ENCODE data around the gene DSCAML1.

The DSCAML1 gene

DNA sequence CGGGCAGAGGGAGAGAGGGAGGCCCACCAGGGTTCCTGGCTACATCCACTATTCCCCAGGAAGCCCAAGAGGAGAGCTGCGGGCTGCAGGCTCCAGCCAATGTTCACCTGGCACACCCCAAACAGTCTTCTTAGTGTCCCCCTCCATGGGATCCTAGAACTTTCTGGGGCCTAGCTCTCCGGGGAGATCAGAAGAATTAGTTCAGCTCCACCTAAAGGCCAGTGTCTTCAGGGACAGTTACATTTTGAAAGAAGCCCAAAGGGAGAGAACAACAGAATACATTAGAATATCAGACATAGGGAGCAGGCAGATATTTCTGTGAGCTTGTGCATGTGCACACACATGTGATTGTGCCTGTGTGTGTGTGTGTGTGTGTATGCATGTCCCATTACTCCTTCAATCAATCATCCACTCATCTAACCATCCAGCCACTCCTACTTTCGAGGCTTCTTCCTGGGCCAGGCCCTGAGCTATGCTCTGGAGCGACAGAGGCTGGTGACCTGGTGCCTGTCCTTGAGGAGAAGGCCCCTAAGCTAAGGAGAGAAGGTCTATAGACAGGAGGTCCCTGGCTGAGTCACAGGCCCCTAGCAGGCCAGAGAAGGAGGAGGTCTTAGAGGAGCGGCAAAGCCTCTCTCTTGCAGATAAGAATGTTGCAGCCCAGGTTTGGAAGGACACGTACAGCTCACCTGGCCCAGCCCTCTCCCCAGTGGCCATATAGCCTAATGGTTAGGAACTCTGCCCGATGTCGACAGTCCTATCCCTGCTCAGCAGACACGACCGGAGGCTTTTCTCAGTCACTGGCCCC is 165.5 kb downstream of the DSCAML1 start:
- no peak for DNase-seq

DNA sequence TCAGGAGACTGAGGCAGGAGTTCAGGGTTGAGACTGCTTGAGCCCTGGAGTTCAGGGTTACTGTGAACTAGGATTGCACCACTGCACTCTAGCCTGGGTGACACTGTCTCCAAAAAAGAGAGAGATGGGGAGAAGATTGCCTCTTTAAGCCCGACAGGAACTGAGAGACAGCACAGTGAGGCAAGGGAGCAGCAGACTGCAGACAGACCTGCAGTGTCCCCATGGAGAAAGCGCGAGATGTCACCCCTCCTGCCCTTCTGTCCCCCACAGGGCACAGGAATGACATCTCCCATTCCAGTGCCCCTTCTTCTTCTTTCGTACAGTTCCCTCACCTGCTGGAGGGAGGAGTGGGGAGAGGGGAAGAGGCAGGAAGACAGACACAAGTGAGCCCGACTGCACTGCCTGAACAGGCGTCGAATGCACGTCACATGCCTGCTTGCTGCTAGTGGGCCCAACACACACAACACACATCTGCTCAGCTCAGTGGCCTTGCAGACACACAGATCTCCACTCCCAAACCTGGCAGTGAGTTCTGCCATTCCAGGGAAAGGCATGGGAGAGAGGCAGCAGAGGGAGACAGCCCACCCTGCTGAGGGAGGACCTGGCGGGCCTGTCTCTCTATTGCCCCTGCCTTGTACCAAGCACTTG is 167.0 kb downstream of the DSCAML1 start:
- DNase-seq = no peak

DNA sequence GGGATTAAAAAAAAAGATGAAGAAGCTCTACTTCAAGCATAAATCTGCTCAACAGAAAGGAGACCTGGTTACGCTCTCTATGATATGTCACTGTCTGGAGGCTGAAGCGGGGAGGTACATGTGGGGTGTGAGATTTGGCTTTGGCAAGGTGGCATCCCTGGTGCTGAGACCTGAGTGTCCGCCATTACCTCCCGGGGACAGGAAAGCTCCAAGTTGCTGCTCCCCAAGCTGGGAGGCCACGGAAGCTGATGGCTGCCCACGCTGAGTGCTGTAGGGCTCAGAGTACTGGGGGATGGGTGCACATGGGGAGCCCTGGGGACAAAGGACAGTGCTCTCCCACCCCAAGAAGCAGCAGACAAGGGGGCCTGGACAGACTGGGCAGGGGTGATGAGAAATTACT is 167.9 kb downstream of the DSCAML1 start:
- DNase-seq = no peak

DNA sequence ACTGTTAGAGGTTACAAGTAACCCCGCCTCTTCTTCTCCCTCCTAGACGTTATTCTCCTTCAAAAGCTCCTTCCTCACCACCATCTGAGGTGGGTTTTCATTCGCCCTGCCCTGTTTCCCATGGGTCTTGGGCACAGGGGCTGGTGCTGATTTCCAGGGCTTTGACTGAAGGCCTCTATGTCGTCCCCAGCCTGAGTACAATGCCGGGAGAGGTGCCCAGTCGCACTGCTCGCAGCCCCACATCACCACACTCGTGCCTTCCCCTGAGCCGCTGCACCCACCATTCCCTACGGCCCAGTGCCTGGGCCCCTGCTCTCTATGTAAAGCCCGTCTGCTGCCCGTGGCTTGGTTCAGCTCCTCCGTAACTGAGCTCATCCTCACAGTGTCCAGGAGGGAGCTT is 169.8 kb downstream of the DSCAML1 start:
- no peak for DNase-seq

DNA sequence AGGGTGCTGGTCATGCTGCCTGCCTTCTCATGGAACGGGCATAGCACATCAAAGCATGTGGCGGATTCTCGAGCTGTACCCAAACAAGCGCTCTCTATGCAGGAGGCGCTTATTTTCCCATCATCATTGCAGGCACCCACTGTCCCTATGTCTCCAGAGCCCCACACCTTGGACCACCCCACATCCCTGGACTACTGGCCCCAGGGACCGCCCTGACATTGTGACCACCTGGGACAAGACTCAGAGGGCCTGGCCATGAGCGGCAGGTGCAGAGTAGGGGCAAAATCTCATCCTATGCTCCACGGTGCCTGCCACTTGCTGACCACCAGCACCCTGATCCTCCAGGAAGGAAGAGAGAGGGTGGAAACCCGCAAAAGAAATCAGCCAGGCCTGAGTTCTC is 170.4 kb downstream of the DSCAML1 start:
- no peak for DNase-seq

DNA sequence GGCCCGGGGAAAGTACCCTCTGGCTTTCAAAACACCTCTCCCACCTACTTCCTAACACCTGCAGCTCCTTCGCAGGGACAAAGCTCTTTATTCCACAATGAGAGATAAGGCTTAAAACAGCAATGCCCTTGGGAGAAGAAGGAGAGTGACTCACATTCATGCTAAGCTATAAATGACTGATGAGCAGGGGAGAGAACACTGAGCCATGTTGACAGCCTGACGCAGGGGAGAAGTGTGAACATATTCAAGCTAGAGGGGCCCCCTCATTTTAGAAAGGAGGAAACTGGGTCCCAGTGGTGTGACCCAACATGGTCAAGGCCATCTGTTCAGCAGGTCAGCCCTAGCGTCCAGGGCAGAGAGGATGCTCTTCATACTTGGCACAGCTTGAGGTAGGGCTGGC is 171.8 kb downstream of the DSCAML1 start:
- no peak for DNase-seq

DNA sequence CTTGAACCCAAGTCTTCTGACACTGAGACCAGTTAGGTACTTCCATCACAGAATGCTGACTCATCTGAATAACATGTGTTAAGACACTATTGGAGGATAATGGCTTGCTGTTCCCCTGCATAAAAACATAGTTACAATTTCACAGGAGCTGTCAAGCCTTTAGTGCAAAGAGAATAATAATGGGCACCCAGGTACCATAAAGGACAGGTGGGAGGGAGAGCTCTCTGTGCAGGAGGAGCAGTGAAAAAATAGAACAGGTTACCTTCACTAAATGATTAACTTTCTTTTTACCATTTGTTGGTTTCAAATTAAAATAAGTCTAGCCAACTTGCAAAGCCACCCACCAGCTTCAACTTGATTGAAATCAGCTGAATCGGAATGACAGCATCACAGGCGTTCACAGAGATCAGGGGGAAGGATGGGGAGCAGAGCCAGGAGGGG is 173.2 kb downstream of the DSCAML1 start:
- DNase-seq = no peak

DNA sequence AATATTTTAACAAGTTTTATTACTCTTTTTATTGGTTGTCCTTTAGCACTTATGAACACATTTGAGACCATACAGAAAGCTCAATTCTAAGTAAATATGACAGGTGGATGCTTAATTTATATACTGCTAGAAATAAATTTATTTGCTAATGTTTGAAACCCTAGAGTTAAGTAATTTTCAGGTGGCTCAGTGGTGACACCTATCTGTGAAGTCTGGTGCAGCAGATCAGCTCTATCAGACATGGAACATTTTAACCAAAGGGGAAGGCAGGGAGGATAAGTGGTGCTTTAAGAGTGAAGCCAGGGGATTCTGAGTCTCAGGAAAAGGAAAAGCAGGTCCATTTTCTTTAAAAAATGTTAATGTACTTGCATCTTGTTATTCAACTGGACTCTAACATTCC is 175.8 kb downstream of the DSCAML1 start:
- no peak for DNase-seq

DNA sequence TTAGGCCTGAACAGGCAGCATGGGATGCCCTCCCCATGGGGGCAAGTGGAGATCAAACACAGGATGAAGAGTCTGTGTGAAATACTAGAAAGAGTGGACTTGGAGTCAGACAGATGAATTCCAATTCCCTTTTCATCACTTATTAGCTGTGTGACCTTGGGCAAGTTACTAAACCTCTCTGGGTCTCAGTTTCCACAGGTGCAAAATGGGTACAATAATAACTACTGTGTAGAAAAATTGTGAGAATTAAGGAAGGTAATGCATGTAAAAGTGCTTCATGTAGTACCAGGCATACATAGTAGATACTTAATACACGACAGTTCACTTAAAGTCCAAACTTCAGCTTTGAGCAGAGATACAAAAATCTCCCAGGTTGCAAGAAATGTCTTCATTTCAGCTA is 176.4 kb downstream of the DSCAML1 start:
- DNase-seq = no peak

DNA sequence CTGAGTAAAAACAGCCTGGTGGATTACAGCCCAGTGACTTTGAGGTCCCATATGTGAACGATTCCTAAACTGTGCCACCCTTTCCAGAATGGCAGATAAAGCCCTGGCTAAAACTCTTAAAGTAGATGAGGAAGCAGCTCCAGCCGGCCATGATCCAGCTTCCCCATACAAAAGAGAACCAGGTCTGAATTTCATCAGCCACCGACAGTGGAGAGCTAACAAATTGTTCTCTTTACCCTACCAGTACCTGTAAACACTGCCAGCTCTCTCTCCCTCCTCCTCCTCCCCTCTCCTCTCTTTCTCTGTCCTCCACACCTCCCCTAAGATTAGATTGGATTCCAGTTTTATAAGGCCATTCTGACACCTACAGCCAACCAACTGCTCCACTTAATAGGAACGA is 176.9 kb downstream of the DSCAML1 start:
- DNase-seq = no peak

DNA sequence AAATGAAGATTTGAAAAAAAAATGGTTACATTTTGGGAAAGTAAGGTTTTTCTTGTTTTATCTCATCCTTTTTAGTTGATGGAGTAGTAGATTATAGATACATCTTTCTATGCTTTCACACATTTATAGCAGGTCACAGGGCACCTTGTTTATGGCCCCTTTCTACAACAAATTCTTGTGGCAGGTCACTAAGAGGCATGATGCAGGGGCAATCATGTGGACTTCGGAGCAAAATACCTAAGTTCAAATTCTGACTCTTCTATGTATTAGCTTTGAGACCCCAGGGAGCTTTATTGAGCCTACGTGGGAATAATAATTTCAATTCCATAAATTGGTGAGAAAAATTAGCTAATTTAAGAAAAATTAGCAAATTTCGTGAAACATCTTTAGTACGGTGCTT is 177.4 kb downstream of the DSCAML1 start:
- DNase-seq = no peak

DNA sequence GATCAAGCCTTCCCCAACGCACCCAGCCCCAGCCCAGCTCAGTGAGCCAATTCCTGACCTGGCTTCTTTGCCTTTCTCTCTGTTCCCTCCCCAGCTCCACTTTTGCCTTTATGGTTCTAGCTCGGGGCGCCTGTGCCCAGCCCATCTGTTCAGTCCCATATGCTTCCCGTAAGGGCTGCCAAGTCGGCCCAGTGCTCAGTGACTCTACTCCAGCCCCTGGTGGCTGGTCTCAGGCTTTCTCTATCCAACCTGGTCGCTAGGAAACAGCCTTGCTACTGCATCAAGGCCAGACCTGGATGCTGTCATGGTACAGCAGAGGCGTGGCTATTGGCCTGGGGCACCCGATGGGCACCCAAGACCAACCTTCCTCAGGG is 178.0 kb downstream of the DSCAML1 start:
- no peak for DNase-seq

DNA sequence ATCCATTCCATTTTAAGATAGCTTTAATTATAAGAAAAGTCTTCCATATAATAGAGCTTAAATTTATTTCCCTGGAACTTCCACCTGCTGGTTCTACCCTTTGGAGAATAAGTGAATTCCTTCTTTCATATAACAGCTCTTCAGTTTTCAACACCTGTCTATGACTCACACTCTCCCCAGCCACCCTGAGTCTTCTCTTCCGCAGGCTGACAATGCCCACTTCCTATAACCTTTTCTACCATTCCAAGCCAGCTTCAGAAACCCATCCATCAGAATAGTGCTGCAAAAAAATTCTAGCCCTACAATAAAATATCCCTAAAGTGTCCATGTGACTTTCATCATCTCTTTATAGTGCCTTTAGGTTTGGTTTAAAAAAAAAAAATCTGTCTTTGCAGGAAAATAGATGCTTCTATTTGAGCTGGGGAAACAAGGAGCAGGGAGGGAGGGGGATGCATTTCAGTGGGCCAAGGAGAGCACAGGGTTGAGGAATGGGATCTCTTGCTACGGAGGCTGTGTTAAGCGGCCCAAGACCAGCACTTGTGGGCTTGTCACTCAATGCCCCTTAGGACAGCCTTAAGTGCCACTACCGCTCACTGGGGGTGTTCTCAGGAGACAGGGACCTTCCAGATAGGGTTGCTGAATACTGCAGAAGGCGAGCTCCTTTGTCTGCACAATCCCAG is 178.6 kb downstream of the DSCAML1 start:
- no peak for DNase-seq

DNA sequence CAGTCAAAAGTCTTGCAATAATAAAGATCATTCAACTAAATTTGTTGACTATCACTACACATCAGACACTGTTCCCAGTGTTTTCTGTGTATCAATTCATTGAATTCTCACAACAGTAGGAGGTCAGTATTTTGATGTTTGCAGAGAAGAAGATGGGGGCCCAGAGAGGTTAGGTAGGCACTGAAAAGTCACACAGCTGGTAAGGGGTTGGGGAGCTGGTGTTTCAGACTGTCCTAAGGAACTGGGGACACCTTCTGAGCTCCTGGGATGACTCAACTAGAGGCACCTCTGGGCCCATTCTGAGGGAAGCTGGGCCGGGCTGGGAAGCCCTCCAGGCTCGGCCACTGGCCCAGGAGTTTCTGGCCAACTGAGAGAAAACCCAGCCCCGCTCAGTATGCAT is 180.0 kb downstream of the DSCAML1 start:
- no peak for DNase-seq

DNA sequence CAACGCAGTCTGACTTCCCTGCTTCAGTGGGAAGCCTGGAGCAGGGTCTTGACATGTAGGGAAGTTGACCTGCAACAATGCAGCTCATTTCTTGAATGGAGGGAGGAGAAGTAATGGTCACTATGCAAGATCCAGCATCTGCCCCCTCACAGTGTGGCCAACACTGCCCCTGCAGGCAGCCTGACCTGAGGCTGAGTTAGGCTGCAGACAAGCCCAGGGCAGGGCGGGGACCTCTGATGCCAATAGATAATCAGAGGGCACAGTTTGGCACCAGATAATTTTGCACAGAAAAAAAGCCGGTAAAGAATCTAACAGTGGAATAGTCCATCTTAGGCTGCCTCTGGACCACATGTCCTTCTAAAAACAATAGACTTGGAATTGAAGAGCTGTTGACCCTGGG is 182.3 kb downstream of the DSCAML1 start:
- no peak for DNase-seq

DNA sequence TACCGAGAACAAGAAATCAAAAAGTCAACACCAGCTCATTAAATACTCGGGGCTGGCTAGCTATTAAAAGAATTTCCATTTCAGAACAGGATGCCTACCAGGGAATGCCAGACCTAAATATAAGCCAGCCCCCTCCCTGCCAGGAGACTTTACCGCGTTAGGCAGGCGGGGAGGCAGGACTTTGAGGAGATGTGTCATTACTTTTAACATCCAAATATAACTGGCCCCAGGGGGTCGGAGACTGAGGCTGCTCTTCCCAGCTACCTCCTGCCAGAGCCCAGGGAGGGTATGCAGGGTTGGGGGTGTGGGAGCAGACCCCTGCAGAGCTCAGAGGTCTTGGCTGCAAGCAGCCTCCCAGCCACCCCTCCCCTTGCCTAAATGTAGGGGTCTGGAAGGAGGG is 183.5 kb downstream of the DSCAML1 start:
- DNase-seq = no peak

DNA sequence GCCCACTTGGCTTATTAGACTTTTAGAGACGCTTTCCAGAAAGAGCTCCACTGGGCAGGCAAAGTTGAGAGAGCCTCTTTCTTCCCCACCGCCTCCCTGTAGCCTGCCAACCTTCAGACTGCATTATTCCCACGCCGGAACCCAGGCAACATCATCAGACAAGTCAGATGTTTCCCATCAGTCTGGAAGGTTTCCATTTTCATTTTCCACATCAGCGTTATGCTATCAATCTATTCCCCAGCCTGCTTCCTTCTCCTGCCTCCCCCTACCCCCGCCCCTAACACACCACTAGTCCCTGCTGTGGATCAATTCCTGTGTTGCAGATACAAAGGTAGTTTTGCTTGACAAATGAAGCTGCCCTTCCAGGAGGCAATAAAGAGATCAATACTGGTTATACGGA is 184.8 kb downstream of the DSCAML1 start:
- DNase-seq = no peak

DNA sequence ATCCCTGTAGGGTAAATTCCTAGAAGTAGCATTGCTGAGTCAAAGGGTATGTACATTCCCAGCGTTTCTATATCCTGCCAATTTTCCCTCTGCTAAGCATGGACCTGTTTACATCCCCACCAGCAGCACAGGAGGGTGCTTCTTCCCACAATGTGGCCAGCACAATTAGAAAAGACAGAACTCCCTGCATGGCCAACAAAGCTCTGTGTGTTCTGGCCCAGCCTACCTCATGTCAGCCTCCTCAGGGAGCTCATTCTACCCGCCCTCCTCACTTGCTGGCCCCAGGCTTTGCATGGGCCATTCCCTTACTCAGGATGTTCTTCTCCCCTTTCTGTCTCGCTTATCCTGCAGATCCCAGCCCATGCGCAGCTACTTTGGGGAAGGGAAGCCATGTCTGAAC is 186.1 kb downstream of the DSCAML1 start:
- DNase-seq = no peak

DNA sequence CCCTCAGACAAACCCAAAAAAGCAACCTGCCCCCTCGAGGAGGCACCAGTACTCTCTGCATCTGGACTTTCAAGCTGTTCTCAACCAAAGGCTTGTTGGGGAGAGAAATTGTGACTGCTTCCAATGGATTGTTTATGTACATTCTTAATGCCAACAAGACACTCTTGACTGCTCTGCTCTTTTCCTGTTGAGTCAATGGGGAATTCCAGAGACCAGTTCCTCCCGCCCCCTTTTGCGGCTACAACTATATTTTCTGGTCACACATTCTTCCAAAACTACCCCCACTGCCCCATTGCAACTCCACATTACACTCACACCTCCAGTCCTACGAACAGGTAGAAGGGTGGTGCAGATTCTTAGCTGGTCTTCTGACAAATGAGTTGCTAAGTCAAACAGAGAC is 187.0 kb downstream of the DSCAML1 start:
- no peak for DNase-seq

DNA sequence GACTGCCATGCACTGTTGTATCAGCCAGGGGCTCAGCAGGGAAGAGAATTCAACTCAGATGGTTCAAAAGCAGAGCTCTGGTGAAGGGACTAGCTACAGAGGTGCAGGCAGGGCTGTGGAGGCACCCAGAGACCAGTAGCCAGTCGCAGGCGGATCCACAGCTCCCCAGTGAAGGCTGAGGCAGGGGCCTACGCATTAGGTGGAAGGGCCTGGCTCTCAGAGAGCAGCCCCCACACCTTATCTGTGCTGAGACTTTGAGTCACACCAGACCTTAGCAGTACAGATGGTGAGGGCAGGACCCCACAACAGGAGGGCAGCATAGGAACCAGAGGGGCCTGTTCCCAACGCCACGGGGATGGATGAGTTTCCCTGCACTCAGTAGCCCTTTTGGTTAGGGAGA is 189.6 kb downstream of the DSCAML1 start:
- DNase-seq = no peak

DNA sequence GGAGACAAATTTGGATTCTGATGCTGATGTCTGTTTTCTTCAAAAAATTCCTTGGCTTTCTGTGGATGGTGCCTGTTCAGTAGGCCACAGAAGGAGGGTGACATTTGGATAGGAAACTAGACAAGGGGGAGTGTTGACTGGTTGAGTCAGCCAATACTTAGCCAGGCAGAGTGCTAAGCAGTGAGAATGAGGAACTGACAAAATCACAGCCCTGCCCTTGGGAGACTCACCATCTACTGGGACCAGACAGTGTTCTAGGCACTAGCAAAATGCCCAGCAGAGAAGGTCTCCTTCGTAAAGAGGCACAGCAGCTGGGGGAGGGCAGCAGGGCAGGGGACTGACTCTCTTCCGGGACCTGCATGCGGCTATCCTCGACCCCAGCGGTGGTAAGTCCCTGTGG is 190.2 kb downstream of the DSCAML1 start:
- no peak for DNase-seq

DNA sequence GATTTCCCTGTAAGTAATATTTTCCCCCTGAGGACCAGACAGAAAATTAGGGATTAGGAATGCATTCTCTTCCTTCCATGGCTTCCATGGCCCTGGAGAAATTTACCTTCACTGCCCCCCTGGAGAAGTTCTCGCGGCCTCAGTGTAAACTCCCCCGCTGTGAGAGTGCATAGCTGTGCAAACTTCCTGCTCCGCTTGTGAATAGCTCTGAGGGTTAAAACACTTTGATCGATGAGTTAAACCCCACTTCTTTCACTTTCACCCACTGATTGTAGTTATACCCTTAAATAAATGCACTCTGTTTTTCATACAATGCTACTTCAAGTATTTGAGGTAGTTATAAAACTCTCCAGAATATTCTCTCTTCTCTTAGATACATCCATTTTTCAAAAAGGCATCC is 190.8 kb downstream of the DSCAML1 start:
- no peak for DNase-seq

DNA sequence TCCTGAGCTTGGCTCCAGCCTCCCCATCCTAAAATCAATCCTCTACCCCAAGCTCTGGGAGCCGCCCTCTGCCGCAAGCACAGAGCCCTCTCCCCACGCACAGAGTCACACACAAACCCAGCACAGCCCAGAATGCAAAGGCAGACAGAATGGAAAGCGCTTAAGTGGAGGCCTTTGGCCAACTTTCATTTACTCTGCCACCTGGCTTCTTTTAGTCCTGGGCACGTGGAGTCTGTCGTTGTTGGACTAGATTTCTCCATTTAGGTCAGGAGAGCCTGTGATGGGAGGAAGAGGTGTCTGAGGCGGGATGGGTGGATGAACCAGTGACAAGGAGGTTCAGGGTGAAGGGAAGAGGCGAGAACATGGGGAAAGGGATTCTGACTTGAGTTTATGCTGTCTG is 191.7 kb downstream of the DSCAML1 start:
- no peak for DNase-seq

DNA sequence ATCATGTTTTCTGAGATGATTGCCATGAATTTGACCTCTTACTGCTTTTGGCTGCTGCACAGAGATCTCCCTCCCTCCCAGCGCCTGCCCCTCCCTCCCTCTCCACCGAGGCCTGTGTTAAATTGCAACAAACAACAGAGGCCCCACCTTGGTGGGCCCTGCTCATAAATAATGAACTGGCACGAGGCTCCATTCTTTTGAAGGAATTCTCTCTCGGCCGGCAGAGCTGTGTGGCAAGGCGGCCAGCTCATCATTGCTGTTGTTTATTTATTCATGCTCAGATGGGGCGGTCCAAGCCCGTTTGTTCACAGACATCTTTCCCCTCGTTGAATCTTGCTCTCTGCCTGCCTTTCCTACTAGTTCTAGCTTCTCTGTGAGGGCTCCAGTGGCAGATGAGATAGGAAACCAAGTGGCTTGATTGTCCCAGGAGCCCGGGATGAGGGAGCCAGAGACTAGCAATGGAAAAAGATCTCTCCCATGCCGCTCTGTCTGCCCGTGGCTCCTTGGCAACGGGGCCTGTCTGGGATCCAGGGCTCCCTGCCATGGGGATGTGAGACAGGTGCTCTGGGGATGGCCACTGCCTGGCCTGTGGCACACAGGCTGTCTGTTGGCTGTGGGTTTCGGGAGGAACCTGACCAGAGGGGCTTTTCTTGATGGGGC is 192.6 kb downstream of the DSCAML1 start:
- no peak for DNase-seq

Measured in activated T-cell treated with anti-CD3 and anti-CD28 coated beads for 4 hours (primary cell).